ENCODE data around the gene KCTD3. TPM values are rescaled to one million over a fixed set of nuclear protein-coding genes. Genes with fewer than 3 reads are reported as not detected.

Gene KCTD3
- total and polyA plus RNA-seq, 2 donors from 2014 or later: 20.3 to 41.6 TPM

DNA sequence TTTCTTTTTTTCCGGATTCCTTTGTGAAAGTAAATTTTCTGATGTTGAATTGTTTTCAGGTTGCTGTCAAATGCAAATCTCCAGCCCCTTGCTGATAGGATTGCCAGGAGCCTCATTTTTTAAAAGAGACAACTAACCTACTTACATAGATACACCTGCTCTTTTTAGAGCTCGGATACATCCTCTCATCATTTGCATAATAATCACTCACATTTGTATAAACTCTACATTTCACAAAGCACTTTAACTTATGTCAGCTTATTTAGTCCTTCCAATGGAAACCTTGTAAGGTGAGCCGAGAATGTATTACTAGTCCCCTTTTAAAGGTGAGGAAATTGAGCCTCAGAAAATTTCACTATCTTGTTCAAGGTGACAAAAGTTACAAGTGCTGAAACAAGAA is 84.8 kb downstream of the KCTD3 start:
- Histone ChIP-seq H3K36me3 (ENCODE audit: control insufficient read depth in 2 of 3, insufficient read depth in 3 of 3, low read length in 3 of 3) (no peaks in the 10 kb centered on the region), H3K4me3 (ENCODE audit: low read length in 3 of 3) (no peak overlapping the region), H3K4me1 (ENCODE audit: control insufficient read depth in 2 of 3, insufficient read depth in 2 of 3, low read depth in 1 of 3, low read length in 3 of 3) (no peaks in the 10 kb centered on the region), H3K27me3 (ENCODE audit: control insufficient read depth, insufficient read depth, low read length) (no peaks in the 10 kb centered on the region), H3K9me3 (ENCODE audit: control insufficient read depth in 2 of 3, insufficient read depth in 1 of 3, low read length in 3 of 3) (no peaks in the 10 kb centered on the region), H3K27ac (ENCODE audit: low read depth in 2 of 2, low read length in 2 of 2) (no peak overlapping the region), H3K9ac (ENCODE audit: low read length in 3 of 3) (no peak overlapping the region)
- no peak for FAIRE-seq
- TF ChIP-seq, protein P1, sequence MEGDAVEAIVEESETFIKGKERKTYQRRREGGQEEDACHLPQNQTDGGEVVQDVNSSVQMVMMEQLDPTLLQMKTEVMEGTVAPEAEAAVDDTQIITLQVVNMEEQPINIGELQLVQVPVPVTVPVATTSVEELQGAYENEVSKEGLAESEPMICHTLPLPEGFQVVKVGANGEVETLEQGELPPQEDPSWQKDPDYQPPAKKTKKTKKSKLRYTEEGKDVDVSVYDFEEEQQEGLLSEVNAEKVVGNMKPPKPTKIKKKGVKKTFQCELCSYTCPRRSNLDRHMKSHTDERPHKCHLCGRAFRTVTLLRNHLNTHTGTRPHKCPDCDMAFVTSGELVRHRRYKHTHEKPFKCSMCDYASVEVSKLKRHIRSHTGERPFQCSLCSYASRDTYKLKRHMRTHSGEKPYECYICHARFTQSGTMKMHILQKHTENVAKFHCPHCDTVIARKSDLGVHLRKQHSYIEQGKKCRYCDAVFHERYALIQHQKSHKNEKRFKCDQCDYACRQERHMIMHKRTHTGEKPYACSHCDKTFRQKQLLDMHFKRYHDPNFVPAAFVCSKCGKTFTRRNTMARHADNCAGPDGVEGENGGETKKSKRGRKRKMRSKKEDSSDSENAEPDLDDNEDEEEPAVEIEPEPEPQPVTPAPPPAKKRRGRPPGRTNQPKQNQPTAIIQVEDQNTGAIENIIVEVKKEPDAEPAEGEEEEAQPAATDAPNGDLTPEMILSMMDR (IDR thresholded peaks at IDR 0.05; ENCODE audit: borderline replicate concordance, extremely low read depth, insufficient read depth): no peak
- DNase-seq: no peak
- intact Hi-C loops (cut with DNase I): no loop called here

DNA sequence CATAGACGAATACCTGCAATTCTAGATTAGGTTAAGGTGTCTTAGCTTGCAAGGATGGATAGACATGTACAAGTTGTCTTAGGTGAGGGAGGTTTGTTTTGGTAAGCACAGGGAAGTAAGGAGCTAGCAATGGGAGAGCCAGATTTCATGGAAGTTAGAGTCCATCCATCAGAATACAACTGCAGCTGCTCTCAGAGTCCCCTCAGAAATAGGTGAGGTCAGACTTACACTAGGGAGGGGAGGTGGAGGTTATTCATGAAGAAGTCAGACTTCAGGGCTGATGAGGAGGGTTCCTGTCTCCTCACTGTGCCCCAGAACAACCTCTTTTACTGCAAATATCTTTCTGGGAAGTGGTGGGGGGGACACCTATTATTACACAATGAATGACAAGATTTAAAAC is 85.3 kb downstream of the KCTD3 start:
- TF ChIP-seq, protein P1 (IDR thresholded peaks at IDR 0.05; ENCODE audit: borderline replicate concordance, extremely low read depth, insufficient read depth): no peak
- DNase-seq (no peak), FAIRE-seq (no peak)
- Histone ChIP-seq H3K9me3 (ENCODE audit: control insufficient read depth in 2 of 3, insufficient read depth in 1 of 3, low read length in 3 of 3) (no peaks in the 10 kb centered on the region), H3K36me3 (ENCODE audit: control insufficient read depth in 2 of 3, insufficient read depth in 3 of 3, low read length in 3 of 3) (no peaks in the 10 kb centered on the region), H3K9ac (ENCODE audit: low read length in 3 of 3) (no peak overlapping the region), H3K4me1 (ENCODE audit: control insufficient read depth in 2 of 3, insufficient read depth in 2 of 3, low read depth in 1 of 3, low read length in 3 of 3) (no peaks in the 10 kb centered on the region), H3K27me3 (ENCODE audit: control insufficient read depth, insufficient read depth, low read length) (no peaks in the 10 kb centered on the region), H3K4me3 (ENCODE audit: low read length in 3 of 3) (no peak overlapping the region), H3K27ac (ENCODE audit: low read depth in 2 of 2, low read length in 2 of 2) (no peak overlapping the region)
- intact Hi-C loops (cut with DNase I): no loop called here

DNA sequence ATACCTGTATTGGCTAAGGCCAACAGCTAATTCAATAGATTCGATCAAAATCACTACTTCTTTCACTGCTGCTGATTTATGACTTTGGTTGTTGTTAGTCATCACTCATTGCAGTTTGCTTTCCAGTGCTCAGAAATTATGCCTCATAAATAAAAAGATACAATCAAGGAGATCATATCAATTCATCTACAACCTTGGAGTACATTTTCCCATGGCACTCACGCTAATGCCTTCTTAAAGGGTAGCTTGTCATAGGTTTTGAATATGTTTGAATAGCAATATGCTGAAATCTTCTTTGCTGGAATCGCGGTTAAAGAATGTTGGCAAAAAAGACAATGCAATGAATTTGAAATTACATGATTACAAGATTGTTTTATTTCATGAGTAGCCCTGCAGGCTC is 89.9 kb downstream of the KCTD3 start:
- Histone ChIP-seq H3K9me3 (ENCODE audit: control insufficient read depth in 2 of 3, insufficient read depth in 1 of 3, low read length in 3 of 3) (no peaks in the 10 kb centered on the region), H3K4me1 (ENCODE audit: control insufficient read depth in 2 of 3, insufficient read depth in 2 of 3, low read depth in 1 of 3, low read length in 3 of 3) (no peaks in the 10 kb centered on the region), H3K36me3 (ENCODE audit: control insufficient read depth in 2 of 3, insufficient read depth in 3 of 3, low read length in 3 of 3) (no peaks in the 10 kb centered on the region), H3K27me3 (ENCODE audit: control insufficient read depth, insufficient read depth, low read length) (no peaks in the 10 kb centered on the region), H3K27ac (ENCODE audit: low read depth in 2 of 2, low read length in 2 of 2) (no peak overlapping the region), H3K9ac (ENCODE audit: low read length in 3 of 3) (no peak overlapping the region), H3K4me3 (ENCODE audit: low read length in 3 of 3) (no peak overlapping the region)
- TF ChIP-seq, protein P1 (IDR thresholded peaks at IDR 0.05; ENCODE audit: borderline replicate concordance, extremely low read depth, insufficient read depth): no peak
- FAIRE-seq (no peak), DNase-seq (no peak)
- intact Hi-C loops (cut with DNase I): no loop called here

DNA sequence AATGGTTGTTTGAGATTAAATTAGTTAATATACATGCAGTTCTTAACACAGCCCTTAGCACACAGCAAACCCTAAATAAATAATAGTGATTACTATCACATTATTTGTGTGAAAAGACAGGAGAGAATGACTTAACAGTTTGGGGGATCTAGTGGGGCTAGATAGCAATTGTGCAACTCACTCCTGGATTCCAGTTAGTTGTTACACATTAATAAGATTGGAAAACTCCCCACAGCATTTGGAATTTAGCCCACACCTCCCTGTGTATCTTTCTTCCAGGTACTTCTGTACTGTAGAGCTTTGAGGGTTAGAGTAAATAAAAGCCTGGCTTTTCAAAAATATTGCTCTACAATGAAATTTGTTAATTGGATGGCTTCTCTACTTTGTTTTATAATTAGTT is 93.2 kb downstream of the KCTD3 start:
- H3K4me1 ChIP-seq (ENCODE audit: control insufficient read depth in 2 of 3, insufficient read depth in 2 of 3, low read depth in 1 of 3, low read length in 3 of 3): no peaks in the 10 kb centered on the region
- H3K27me3 ChIP-seq (ENCODE audit: control insufficient read depth, insufficient read depth, low read length): no peaks in the 10 kb centered on the region
- no peak for FAIRE-seq
- DNase-seq: no peak
- H3K27ac ChIP-seq (ENCODE audit: low read depth in 2 of 2, low read length in 2 of 2): no peak overlapping the region
- H3K9ac ChIP-seq (ENCODE audit: low read length in 3 of 3): no peak overlapping the region
- intact Hi-C loops (cut with DNase I): no loop called here
- no peaks in the 10 kb centered on the region for H3K9me3 ChIP-seq (ENCODE audit: control insufficient read depth in 2 of 3, insufficient read depth in 1 of 3, low read length in 3 of 3)
- no peak overlapping the region for H3K4me3 ChIP-seq (ENCODE audit: low read length in 3 of 3)
- TF ChIP-seq, protein P1 (IDR thresholded peaks at IDR 0.05; ENCODE audit: borderline replicate concordance, extremely low read depth, insufficient read depth): no peak
- no peaks in the 10 kb centered on the region for H3K36me3 ChIP-seq (ENCODE audit: control insufficient read depth in 2 of 3, insufficient read depth in 3 of 3, low read length in 3 of 3)

Data from kidney (tissue), 14 donors.